H1 (cell line): ENCODE measurements around the gene DBNDD1. TPM values are rescaled to one million over a fixed set of nuclear protein-coding genes. Genes with fewer than 3 reads are reported as not detected.

ENCODE experiments used
- CTCF ChIA-PET: fragments of 300-600 bp; sonication (Branson Sonifier 250); formaldehyde crosslinking; loops from one replicate; lab custom pipeline; 2021; ENCODE audit not compliant: partially characterized antibody; lab: Charles Lee
- POLR2A ChIA-PET: fragments of 300-600 bp; sonication (Branson Sonifier 250); formaldehyde crosslinking; loops from one replicate; lab custom pipeline; 2021; ENCODE audit warnings: inconsistent platforms; ENCODE audit not compliant: partially characterized antibody; lab: Charles Lee
- DNase-seq, 2 experiments: peaks; one replicate each; pipeline versions ENCODE4 v3.0.0 to v3.0.0-alpha.2; 2010 to 2022; ENCODE audit warnings: low spot score in 2 of 2, low read depth in 1 of 2, mixed read lengths in 1 of 2
- FAIRE-seq: peaks from 2 replicates; lab custom pipeline; 2011; peaks lifted over from hg19 to GRCh38; lab: Jason Lieb, UNC
- H2AFZ ChIP-seq: 2 replicates; pipeline ENCODE4 v1.8.1; 2012; ENCODE audit warnings: low read length, inconsistent platforms
- H2AK5ac ChIP-seq: 2 replicates; pipeline ENCODE4 v1.6.1; 2013; ENCODE audit warnings: low read depth, low read length
- H2BK120ac ChIP-seq: replicated peaks from 2 replicates; pipeline ENCODE3; 2013; ENCODE audit warnings: low read depth, low read length, inconsistent platforms
- H2BK12ac ChIP-seq: 2 replicates; pipeline ENCODE4 v1.6.1; 2013; ENCODE audit warnings: low read depth, low read length
- H2BK15ac ChIP-seq: 2 replicates; pipeline ENCODE4 v1.6.1; 2013; ENCODE audit warnings: low read length
- H2BK20ac ChIP-seq: 2 replicates; pipeline ENCODE4 v1.6.1; 2013; ENCODE audit warnings: low read length
- H2BK5ac ChIP-seq: 2 replicates; pipeline ENCODE4 v1.6.1; 2013; ENCODE audit warnings: low read depth, low read length
- H3K14ac ChIP-seq: 2 replicates; pipeline ENCODE4 v1.6.1; 2013; ENCODE audit warnings: inconsistent platforms; ENCODE audit not compliant: insufficient read length
- H3K18ac ChIP-seq: 2 replicates; pipeline ENCODE4 v1.6.1; 2013; ENCODE audit warnings: low read length; ENCODE audit errors: extremely low read depth
- H3K23ac ChIP-seq: 2 replicates; pipeline ENCODE4 v1.6.1; 2013; ENCODE audit warnings: inconsistent platforms; ENCODE audit not compliant: insufficient read length
- H3K23me2 ChIP-seq: 2 replicates; pipeline ENCODE4 v1.6.1; 2013; ENCODE audit warnings: low read depth, low read length
- H3K27ac ChIP-seq: 2 replicates; pipeline ENCODE4 v1.6.1; 2011; ENCODE audit warnings: low read depth, low read length, inconsistent platforms
- H3K27me3 ChIP-seq, 4 experiments: replicated peaks in 1 of 4; 1 replicate in 1 of 4; 2 replicates in 3 of 4; pipeline versions ENCODE4 v1.6.1 to v1.8.1; 2011 to 2013; ENCODE audit warnings: low read length in 3 of 4, mild to moderate bottlenecking in 3 of 4, inconsistent platforms in 2 of 4, mixed read lengths in 2 of 4, moderate library complexity in 1 of 4; ENCODE audit not compliant: control insufficient read depth in 3 of 4, insufficient read depth in 3 of 4; ENCODE audit errors: extremely low read depth in 1 of 4
- H3K36me3 ChIP-seq, 4 experiments: 2 replicates each; pipeline versions ENCODE4 v1.6.1 to v1.8.1; 2011 to 2013; ENCODE audit warnings: mild to moderate bottlenecking in 4 of 4, low read length in 3 of 4, moderate library complexity in 2 of 4, control low read depth in 1 of 4, inconsistent platforms in 1 of 4; ENCODE audit not compliant: insufficient read depth in 4 of 4, control insufficient read depth in 2 of 4
- H3K4ac ChIP-seq: replicated peaks from 2 replicates; pipeline ENCODE3; 2013; ENCODE audit warnings: low read length, low read depth, mixed read lengths, inconsistent platforms; ENCODE audit not compliant: insufficient read length
- H3K4me1 ChIP-seq, 4 experiments: replicated peaks in 1 of 4; 1 replicate in 1 of 4; 2 replicates in 3 of 4; pipeline versions ENCODE4 v1.6.1 to v1.8.1; 2011 to 2013; ENCODE audit warnings: low read length in 3 of 4, inconsistent platforms in 2 of 4, mixed read lengths in 1 of 4; ENCODE audit not compliant: insufficient read depth in 4 of 4, control insufficient read depth in 3 of 4
- H3K4me2 ChIP-seq, 2 experiments: 2 replicates each; pipeline versions ENCODE4 v1.6.1 to v1.8.1; 2011 to 2013; ENCODE audit warnings: low read depth in 2 of 2, low read length in 2 of 2, control low read depth in 1 of 2, inconsistent platforms in 1 of 2, mild to moderate bottlenecking in 1 of 2; ENCODE audit not compliant: insufficient read depth in 1 of 2
- H3K4me3 ChIP-seq, 4 experiments: fragments of 200-600, 300-600 bp in 1 of 4; sonication (generic), shearing (Covaris generic), sonication (Bioruptor Twin) in 1 of 4; 2 replicates each; pipeline versions ENCODE4 v1.5.1 to v1.8.1; 2011 to 2016; ENCODE audit warnings: low read length in 4 of 4, low read depth in 3 of 4, control low read depth in 2 of 4, inconsistent platforms in 2 of 4, mild to moderate bottlenecking in 2 of 4, mixed read lengths in 1 of 4, moderate library complexity in 1 of 4; ENCODE audit not compliant: insufficient read depth in 2 of 4; ENCODE audit errors: extremely low read depth in 1 of 4
- H3K56ac ChIP-seq: replicated peaks from 2 replicates; pipeline ENCODE3; 2013; ENCODE audit warnings: low read depth, mild to moderate bottlenecking, mixed read lengths, low read length, inconsistent platforms; ENCODE audit not compliant: insufficient read length
- H3K79me1 ChIP-seq: 2 replicates; pipeline ENCODE4 v1.6.1; 2013; ENCODE audit warnings: low read depth, low read length, control low read depth
- H3K79me2 ChIP-seq, 2 experiments: 2 replicates each; pipeline versions ENCODE4 v1.6.1 to v1.8.1; 2012 to 2013; ENCODE audit warnings: low read length in 2 of 2, mild to moderate bottlenecking in 2 of 2, inconsistent platforms in 1 of 2; ENCODE audit not compliant: insufficient read depth in 2 of 2, control insufficient read depth in 1 of 2
- H3K9ac ChIP-seq, 4 experiments: replicated peaks in 1 of 4; 1 replicate in 1 of 4; 2 replicates in 3 of 4; pipeline versions ENCODE4 v1.6.1 to v1.8.1; 2011 to 2013; ENCODE audit warnings: low read depth in 3 of 4, low read length in 3 of 4, control low read depth in 2 of 4, mild to moderate bottlenecking in 2 of 4, moderate library complexity in 2 of 4, inconsistent platforms in 1 of 4; ENCODE audit errors: extremely low read depth in 1 of 4
- H3K9me3 ChIP-seq, 2 experiments: 2 replicates each; pipeline versions ENCODE4 v1.6.1 to v1.8.1; 2012 to 2013; ENCODE audit warnings: mild to moderate bottlenecking in 2 of 2, moderate library complexity in 2 of 2, control low read depth in 1 of 2, inconsistent platforms in 1 of 2, low read depth in 1 of 2, low read length in 1 of 2, mixed read lengths in 1 of 2; ENCODE audit not compliant: insufficient read depth in 2 of 2
- H4K20me1 ChIP-seq, 2 experiments: replicated peaks in 1 of 2; 2 replicates each; pipeline versions ENCODE3 to v1.8.1; 2011 to 2013; ENCODE audit warnings: inconsistent platforms in 2 of 2, low read length in 2 of 2, mild to moderate bottlenecking in 1 of 2; ENCODE audit not compliant: insufficient read depth in 2 of 2, control insufficient read depth in 1 of 2
- H4K5ac ChIP-seq: 2 replicates; pipeline ENCODE4 v1.6.1; 2013; ENCODE audit warnings: low read length, low read depth, mixed read lengths, inconsistent platforms; ENCODE audit not compliant: insufficient read length
- H4K8ac ChIP-seq: 2 replicates; pipeline ENCODE4 v1.8.0; 2013; ENCODE audit warnings: mild to moderate bottlenecking, moderate library complexity, low read length, inconsistent platforms; ENCODE audit not compliant: insufficient read depth; ENCODE audit errors: extremely low read depth
- H4K91ac ChIP-seq: replicated peaks from 2 replicates; pipeline ENCODE3; 2013; ENCODE audit warnings: low read length, mixed read lengths, inconsistent platforms; ENCODE audit not compliant: insufficient read length
- CHD1 ChIP-seq: IDR thresholded peaks from 2 replicates; pipeline ENCODE4 v1.6.1; 2012; ENCODE audit warnings: low read depth, low read length, improper control_type of control experiment
- CTCF ChIP-seq, 3 experiments: IDR thresholded peaks; 1 replicate in 2 of 3; 2 replicates in 1 of 3; pipeline versions ENCODE4 v1.5.1 to v1.6.1; 2011; ENCODE audit warnings: low read length in 3 of 3, mild to moderate bottlenecking in 3 of 3, inconsistent platforms in 2 of 3, low read depth in 1 of 3, moderate library complexity in 1 of 3; ENCODE audit not compliant: insufficient read depth in 1 of 3; ENCODE audit errors: control extremely low read depth in 1 of 3
- HDAC6 ChIP-seq: IDR thresholded peaks from one replicate; pipeline ENCODE4 v1.7.1; 2012; ENCODE audit warnings: low read depth, mild to moderate bottlenecking, inconsistent platforms, low read length, moderate library complexity
- JUND ChIP-seq: IDR thresholded peaks from 2 replicates; pipeline ENCODE4 v1.6.1; 2011; ENCODE audit warnings: mild to moderate bottlenecking, improper control_type of control experiment, low read length
- NANOG ChIP-seq: IDR thresholded peaks from 2 replicates; pipeline ENCODE4 v1.6.1; 2011; ENCODE audit warnings: low read length, low read depth, mild to moderate bottlenecking, inconsistent platforms; ENCODE audit not compliant: insufficient read depth, poor library complexity, severe bottlenecking
- PHF8 ChIP-seq: fragments of 200-600 bp; sonication (generic); conservative IDR thresholded peaks from 2 replicates; pipeline ENCODE4 v1.7.1; 2012; ENCODE audit warnings: low read depth, mild to moderate bottlenecking, inconsistent platforms, low read length, moderate library complexity
- RAD21 ChIP-seq, 2 experiments: IDR thresholded peaks in 1 of 2; conservative IDR thresholded peaks in 1 of 2; 2 replicates each; pipeline ENCODE4 v1.6.1; 2011; ENCODE audit warnings: low read depth in 2 of 2, low read length in 2 of 2, improper control_type of control experiment in 1 of 2, inconsistent platforms in 1 of 2, mild to moderate bottlenecking in 1 of 2, moderate library complexity in 1 of 2
- RNF2 ChIP-seq: fragments of 200-900, 300-1000 bp; sonication (generic); IDR thresholded peaks from 2 replicates; pipeline ENCODE4 v1.7.1; 2016; ENCODE audit warnings: borderline replicate concordance, low read depth, mild to moderate bottlenecking, antibody characterized with exemption, low read length; ENCODE audit not compliant: poor library complexity, severe bottlenecking; ENCODE audit errors: missing control alignments
- SIX5 ChIP-seq: IDR thresholded peaks from 2 replicates; pipeline ENCODE4 v1.6.1; 2011; ENCODE audit warnings: mild to moderate bottlenecking, low read depth, low read length
- TCF12 ChIP-seq: IDR thresholded peaks from 2 replicates; pipeline ENCODE4 v1.6.1; 2011; ENCODE audit warnings: low read depth, mild to moderate bottlenecking, low read length
- WGBS, 2 experiments: shearing (Covaris generic) in 1 of 2; methylation state at CpG; one replicate each; pipeline versions ENCODE4 v1.1.6 to v1.1.7; 2013 to 2015; ENCODE audit warnings: low lambda C conversion rate in 2 of 2, mixed read lengths in 2 of 2, inconsistent platforms in 1 of 2, low coverage in 1 of 2, missing lambda C conversion rate in 1 of 2; ENCODE audit not compliant: insufficient replicate concordance in 2 of 2, insufficient coverage in 1 of 2, insufficient read length in 1 of 2; ENCODE audit errors: extremely low coverage in 1 of 2, missing lambda C conversion rate in 1 of 2; 5-methylcytosine and 5-hydroxymethylcytosine counted together
- polyA plus RNA-seq, 7 experiments: library from polyadenylated mRNA; depleted of rRNA in 3 of 7; stranded (reverse) in 5 of 7; unstranded in 2 of 7; fragments of >200 nt in 5 of 7; fragments of 200-250 nt in 2 of 7; gene quantifications; 1 replicate in 5 of 7; 2 replicates in 1 of 7; 4 replicates in 1 of 7; pipeline versions ENCODE4 v1.2.1 to v1.2.3, GENCODE V29; 2011 to 2013; ENCODE audit warnings: missing spikeins in 2 of 7, mixed read lengths in 2 of 7
- total RNA-seq: library from RNA; stranded (reverse); fragmentation: NEBNext Ultra II Directional; extraction: Animal tissue kit (Norgen Biotek cat#: 25700); gene quantifications from 2 replicates; pipeline ENCODE4 v1.2.1, GENCODE V29; 2021

The DBNDD1 gene
- total and polyA plus RNA-seq, 2 of the 8 experiments (the other 6 are each of a cell fraction or from before 2014, with no cell fraction given): 69.9 to 92.6 TPM

- DNase-seq (no peak), FAIRE-seq (no peak)
- no peak overlapping the region for H3K56ac ChIP-seq
- no peak overlapping the region for H2AK5ac ChIP-seq
- 90% methylated on average over 11 of the region's 12 CpGs; no CpG with 5 or more reads in 1 of the 2 experiments for WGBS, 2 experiments
- no peak overlapping the region for H3K4me3 ChIP-seq
- H4K5ac ChIP-seq: no peak overlapping the region
- H3K23ac ChIP-seq: no peak overlapping the region
- H3K79me1 ChIP-seq: no peaks in the 10 kb centered on the region; the same call in 1 of the 2 replicates
- H3K4me1 ChIP-seq: peaks cover 0 to 9% (median 5%) of the 10 kb centered on the region in 4 experiments; a peak in 4 of 7 replicates
- ChIA-PET CTCF (interaction anchor here (1.3 to 2.2 kb wide), 5 partner anchors 9 to 19 kb away, joined by 3 to 6 read pairs (median 4); no protein-coding TSS in a partner anchor), POLR2A (interaction anchor here (0.7 to 3.3 kb wide), 6 partner anchors 9 to 65 kb away, joined by 3 to 17 read pairs (median 4); partner anchors contain the start of gene DBNDD1)
- H2BK120ac ChIP-seq: no peak overlapping the region
- no peak overlapping the region for H3K9ac ChIP-seq
- H3K4ac ChIP-seq: no peak overlapping the region
- no peak overlapping the region for H4K8ac ChIP-seq
- no peak overlapping the region for H2BK5ac ChIP-seq
- peaks cover 13 to 35% (median 17%) of the 10 kb centered on the region in 4 experiments; a peak in 7 of 8 replicates for H3K36me3 ChIP-seq
- no peaks in the 10 kb centered on the region for H3K9me3 ChIP-seq
- H3K27ac ChIP-seq: no peak overlapping the region
- H4K91ac ChIP-seq: no peak overlapping the region
- H3K23me2 ChIP-seq: no peaks in the 10 kb centered on the region
- no peak overlapping the region for H2BK12ac ChIP-seq
- no peak overlapping the region for H3K4me2 ChIP-seq
- peaks cover 0 to 2% of the 10 kb centered on the region in 2 experiments for H4K20me1 ChIP-seq
- H3K27me3 ChIP-seq: no peaks in the 10 kb centered on the region
- no peak overlapping the region for H3K14ac ChIP-seq
- no peaks in the 10 kb centered on the region for H3K79me2 ChIP-seq
- no peak overlapping the region for H2AFZ ChIP-seq
- H2BK20ac ChIP-seq: no peak overlapping the region
- no peak overlapping the region for H3K18ac ChIP-seq
- no peak overlapping the region for H2BK15ac ChIP-seq
- TF ChIP-seq NANOG: no peak
- no peak for TF ChIP-seq RAD21 (IDR thresholded peaks at IDR 0.05 in 1 of 2, conservative IDR thresholded peaks at IDR 0.05 in 1 of 2; ENCODE audit: low read depth in 2 of 2, low read length in 2 of 2)
- TF ChIP-seq TCF12: no peak
- TF ChIP-seq JUND: no peak
- no peak for TF ChIP-seq PHF8
- TF ChIP-seq CHD1: no peak
- TF ChIP-seq RNF2: no peak
- no peak for TF ChIP-seq HDAC6
- no peak for TF ChIP-seq SIX5
- TF ChIP-seq CTCF (IDR thresholded peaks at IDR 0.05; ENCODE audit: control extremely low read depth in 1 of 3, insufficient read depth in 1 of 3, low read depth in 1 of 3, low read length in 3 of 3): no peak
Observed at GRCh38 chr16:90037276-90037675, 18.0 kb upstream of the DBNDD1 start.
